ENCODE measurements around the gene LARGE1.
"Not testable (repeated sequence)": the region's sequence is repeated elsewhere in the genome, so short reads cannot be mapped to it uniquely, and the experiment has no call there.

LARGE1 gene

DNA sequence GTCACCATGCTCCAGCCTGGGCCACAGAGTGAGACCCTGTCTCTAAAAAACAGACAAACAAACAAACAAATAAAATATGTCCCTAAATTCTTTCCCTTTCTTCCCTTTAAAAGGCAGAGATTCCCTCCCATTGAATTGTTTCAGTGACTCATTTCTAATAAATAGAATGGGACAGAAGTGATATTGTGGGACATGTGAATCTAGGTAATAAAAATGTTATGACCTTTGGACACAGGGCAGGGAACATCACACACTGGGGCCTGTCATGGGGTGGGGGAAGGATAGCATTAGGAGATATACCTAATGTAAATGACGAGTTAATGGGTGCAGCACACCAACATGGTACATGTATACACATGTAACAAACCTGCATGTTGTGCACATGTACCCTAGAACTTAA, 459.0 kb downstream of the LARGE1 start:
- DNase-seq, result not testable (repeated sequence)

DNA sequence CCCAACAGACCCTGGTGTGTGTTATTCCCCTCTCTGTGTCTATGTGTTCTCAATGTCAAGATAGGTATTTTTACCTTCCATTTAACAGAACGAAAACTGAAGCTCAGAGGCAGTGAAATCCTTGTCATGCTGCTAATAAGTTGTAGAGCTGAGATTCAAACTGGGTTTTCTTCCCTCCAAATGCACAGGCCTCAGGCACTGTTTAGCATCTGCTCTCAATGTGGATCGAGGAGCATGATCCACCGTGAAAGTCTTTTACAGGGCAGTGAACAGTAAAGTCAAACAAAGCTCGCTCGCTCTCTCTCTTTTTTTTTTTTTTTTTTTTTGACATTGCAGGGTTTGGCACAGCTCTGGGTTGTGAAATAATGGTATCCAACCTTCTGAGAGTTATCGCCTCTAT, 461.1 kb downstream of the LARGE1 start:
- no peak for DNase-seq

DNA sequence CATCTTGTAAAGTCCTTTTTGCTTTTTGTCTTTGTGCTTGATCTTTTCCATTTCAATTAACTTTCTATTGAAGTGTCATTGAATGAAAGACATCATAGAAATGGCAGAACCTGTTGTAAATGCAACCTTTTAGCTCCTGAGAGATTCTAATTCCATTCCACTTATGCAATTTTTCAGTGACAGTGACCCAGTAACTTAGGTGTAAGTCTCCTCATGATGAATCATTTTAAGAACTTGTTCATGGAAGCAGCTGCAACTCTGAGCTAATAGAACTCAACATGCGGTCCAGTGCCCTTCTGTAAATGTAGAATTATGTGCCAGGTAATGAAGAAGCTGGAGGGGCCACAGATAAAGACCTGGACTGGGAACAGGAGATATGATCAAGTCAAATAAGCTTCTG, 463.8 kb downstream of the LARGE1 start:
- no peak for DNase-seq

DNA sequence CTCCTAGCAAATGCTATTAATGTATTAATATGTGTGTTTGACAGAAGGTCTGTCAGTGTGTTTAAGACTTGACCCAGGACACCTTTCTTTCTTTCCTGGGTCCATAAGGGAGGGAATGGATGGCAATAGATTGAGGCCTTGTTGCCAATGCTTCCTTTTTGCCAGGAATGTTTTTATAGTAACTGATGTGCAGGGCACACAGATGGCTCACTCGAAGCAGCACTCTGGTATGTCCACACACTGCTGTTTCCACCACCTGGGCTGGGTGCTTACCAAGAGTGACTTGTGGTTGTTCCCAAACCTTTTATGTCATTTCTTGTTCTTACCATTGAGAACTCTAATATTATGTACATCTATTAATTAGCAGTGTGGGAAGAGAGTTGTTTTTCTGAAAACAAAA, 465.2 kb downstream of the LARGE1 start:
- DNase-seq, result no peak

DNA sequence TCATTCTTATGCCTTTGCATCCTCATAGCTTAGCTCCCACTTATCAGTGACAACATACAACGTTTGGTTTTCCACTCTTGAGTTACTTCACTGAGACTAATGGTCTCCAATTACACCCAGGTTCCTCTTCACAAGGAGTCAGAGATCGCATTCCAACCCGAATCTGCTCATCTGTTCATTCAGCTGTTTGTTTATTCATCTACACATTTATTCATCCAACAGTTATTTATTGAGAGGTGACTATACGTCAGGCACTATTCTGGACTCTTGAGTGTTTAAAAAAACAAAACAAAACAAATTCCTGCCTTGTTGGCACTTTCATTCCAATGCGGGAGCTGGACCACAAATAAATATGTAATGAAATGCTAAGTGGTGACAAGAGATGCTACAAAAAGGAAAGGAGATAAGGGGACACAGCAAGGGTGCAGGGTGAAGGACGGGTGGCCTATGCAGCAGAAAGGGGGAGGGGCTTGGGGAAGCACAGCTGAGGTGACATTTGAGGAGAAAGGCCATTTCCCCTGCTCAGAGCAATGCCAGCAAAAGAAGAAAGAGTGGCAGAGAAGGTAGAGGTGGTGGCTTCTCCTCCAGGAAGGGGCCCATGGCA, 468.3 kb downstream of the LARGE1 start:
- no peak for DNase-seq

DNA sequence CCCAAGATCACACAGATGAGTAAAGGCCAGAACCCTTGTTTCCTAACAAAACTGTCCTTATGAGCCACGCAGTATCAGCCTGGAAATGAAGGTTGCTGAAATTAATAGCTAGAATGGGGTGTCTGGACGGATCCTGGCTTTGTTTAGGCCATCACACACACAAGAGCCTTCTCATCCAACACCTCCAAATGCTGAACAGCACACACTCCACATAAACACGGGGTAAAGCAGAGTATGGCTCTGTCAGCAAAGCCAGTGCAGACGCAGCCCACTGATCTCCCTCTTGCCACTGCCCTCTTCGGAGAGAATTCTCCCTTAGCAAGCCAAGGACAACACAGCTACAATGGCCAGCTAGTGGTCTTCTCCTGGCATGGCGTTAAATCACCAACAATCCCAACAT, 469.5 kb downstream of the LARGE1 start:
- DNase-seq, result no peak

DNA sequence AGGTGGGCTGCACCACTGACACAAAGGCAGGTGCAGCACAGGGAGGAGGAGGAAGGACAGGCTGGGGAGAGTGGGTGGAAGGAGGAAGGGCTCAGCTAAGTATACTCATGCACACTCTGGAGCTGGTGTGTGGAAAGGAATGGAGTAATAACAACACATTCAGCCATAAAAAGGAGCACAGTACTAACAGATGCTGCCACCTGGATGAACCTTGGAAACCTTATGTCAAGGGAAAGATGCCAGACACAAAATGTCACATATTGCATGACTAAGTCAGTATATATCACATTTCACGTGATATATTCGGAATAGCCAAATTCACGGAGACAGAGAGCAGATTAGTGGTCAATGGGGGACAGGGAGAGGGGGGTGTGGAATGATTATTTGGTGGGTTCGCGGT, 472.5 kb downstream of the LARGE1 start:
- no peak for DNase-seq

DNA sequence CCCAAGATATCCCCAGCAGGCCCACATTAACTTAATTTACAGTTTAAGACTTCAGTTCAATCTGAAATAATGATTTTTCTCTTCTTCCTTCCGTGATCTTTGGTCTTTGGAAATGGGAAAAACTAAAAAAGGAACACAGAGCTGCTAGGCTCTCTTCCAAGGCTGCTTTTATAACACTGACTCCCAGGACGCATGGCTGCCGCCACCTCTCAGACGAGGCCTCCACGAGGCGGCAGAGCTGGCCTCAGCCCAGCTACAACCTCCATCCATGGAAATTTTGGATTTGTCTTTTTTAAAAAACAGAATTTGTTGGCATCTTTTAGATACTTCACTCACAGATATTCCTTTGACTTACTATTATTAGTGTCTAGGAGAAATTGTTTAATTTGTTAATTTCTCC, 476.6 kb downstream of the LARGE1 start:
- DNase-seq, result no peak

DNA sequence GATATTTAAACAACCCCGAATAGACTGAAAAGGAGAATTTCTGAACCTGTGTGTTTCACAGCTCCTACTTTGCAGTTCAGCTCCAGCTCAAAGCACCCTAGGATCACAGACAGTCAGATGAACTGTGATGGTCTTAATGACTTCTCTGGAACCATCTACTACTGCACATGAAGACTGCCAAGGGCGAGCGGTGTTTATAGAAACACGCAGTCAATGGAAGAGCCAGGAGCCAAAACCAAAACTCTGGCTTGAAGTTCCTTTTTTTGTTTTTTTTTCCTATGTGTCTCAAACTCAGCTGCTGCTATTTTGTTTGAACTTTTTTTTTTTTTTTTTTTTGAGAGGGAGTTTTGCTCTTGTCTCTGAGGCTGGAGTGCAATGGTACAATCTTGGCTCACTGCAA, 479.5 kb downstream of the LARGE1 start:
- no peak for DNase-seq

DNA sequence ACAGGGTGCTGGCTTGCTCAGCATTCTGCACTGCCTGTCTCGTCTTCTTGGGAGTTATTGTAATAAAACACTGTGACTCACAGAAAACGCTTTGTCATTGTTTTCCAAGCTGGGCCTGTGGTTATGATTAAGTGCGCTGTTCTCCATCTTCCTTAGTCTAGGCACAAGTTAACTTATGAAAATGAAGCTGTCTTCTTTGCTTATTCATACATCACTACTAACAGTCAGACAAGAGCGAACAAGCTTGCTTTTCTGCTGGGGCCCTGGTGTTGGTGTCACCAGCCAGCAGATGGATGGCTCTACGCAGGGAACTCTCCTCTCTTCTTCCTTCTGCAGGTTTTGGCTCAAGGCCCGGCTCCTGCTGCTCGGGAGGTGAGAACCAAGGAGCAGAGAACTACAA, 482.0 kb downstream of the LARGE1 start:
- DNase-seq, result no peak

DNA sequence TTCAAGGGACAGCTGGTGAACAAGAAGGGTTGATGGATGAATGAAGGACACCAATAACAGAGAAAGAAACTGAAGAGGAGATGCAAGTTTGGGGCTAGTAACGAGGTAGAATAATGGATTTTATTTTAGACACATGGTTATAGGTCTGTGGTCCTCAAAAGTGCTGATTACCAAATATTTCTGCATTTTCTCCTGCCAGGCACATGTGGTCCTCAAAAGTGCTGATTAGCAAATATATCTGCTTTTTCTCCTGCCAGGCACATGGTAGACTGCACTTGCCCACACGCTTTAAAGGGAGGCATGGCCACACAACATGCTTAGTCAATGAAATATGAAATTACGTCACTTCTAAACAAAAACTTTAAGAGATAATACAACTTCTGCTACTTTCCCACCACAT, 489.0 kb downstream of the LARGE1 start:
- no peak for DNase-seq

DNA sequence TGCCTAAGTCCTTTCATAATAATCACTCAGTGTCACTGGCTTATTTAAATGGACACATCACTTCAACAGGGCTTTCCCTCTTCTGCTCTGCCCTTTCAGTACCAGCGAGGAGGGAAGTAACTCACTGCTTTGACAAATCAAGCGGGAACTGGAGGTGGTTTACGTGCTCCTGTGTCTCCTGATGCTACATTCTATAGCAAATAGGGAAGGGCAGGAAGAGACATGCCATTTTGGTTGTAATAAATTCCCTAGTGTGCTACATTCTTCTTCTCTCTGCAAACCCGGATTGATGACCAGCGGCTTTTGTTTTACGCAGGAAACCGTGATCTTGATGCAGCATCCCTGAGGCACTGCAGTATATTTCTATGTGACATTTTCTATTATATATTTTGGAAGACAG, 491.0 kb downstream of the LARGE1 start:
- no peak for DNase-seq

DNA sequence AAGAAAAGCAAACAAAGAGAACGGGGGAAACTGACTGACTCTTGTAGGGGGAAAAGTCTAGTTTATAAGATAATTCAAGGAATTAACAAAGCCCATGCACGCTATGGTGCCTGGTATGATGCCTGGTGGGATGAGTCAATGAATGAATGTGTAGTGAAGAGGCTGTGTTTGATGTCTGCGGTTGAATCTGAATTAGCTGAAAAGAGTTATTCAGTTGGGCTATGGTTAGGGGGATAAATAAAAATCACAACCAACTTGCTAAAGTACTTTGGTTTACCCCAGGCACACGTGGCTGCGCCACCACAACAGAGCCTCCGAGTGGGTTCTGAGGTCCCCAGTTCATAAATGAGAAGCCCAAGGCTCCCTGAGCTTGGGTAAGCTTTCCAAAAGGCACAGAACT, 492.8 kb downstream of the LARGE1 start:
- DNase-seq, result no peak

DNA sequence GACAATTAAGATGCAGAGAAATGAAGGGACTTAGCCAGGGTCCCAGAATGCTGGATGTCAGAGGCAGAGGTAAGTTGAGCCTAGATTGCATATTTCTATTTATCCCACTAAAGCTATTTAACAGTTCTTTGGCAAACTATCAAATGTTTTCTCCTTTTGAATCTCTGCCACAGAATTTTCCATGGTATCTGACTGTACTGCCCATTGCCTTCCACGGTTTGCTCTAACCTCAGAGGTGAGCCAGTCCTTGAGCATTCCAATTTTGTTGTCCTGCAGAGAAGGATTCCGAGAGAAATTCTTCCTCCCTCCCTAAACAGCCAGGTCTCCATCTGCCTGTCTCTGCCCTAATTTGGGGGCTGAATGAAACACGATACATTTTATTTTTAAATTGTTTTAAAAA, 493.8 kb downstream of the LARGE1 start:
- no peak for DNase-seq

DNA sequence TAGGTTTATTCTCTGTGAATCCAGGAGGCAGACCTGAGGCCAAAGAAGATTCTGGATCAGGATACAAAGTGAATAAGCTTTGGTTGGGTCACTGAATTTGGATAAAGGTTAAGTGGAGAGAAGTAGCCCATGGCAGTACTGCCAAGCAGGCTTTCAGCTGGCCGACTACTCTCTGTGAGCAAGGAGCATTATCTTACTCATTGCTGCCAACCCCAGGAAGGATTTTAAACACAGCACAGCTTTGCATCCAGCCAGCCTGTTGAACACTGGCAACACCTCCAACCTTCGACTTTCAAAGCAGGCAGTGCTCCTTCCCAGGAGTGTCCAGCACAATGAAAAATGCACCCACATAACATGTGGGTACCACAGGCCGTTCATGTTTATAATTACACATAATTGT, 498.4 kb downstream of the LARGE1 start:
- no peak for DNase-seq

DNA sequence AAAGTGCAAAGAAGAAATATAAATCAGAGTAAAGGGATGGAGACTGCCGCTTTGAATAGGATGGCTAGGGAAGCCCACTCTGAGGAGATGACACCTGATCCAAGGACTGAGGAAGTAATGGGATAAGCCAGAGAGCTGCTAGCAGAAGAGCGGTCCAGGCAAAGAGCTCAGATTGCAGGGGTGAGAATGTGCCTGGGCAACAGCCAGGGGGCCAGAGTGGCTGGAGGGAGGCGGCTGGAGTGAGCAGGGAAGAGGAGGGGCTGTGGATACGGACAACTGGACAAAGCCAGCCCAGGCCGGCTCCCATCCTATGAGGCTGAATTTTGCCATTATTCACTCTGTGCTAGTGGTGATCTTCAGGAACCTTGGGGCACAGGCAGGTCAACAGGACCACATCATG, 501.8 kb downstream of the LARGE1 start:
- DNase-seq, result no peak

DNA sequence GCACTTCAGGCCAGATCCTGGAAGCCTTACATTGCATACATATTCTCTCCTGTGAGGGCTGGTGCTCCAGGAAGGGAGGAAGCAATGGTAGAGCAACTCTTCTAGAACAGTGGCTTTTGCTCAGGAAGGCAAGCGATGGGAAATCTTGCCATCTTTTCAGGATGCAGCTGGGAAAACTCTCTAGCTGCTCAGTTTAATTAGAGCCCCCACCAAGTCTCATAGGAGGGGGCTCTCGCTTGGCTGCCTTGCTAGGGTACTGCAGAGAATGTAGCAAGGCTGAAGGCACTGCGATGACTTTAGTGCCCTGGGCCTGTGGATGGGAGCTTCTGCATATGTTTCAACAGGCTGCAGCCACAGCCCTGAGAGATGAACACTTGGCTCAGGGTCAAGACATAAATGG, 504.9 kb downstream of the LARGE1 start:
- DNase-seq, result no peak

DNA sequence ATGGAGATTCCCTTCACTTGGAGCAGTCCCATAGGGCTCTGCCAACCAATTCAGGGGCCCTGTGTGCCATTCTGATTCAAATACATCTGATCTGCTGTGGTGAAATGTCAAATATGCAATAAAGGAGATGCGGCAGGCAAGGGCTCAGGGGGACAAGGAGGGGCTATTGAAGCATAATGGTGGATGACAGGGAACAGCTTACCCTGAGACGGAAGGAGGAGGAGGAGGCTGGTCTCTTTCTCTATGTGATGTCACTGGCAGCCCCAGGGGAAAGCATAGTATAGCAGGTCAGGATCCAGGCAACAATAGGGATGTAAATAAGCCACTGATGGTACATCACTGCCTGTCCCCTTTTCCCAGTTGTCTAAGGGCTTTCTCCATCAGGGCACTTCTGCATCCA, 511.2 kb downstream of the LARGE1 start:
- no peak for DNase-seq

DNA sequence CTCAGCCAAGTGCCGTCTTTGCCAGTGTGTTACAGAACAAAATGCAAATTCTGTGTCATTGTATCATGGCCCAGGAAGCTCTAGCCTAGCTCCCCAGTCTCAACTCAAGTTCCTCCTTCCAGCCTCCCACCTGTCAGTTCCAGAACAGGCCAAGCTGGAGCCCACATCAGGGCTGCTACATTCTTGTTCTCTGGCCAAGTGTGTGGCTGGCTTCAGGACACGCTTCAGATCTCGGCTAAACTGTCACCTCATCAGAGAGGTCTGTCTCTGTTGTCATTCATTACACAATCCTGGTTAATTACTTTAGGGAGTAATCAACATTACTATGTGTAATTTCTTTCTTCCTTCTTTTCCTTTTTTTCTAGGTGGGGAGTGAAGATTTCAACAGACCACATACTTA, 515.1 kb downstream of the LARGE1 start:
- no peak for DNase-seq

DNA sequence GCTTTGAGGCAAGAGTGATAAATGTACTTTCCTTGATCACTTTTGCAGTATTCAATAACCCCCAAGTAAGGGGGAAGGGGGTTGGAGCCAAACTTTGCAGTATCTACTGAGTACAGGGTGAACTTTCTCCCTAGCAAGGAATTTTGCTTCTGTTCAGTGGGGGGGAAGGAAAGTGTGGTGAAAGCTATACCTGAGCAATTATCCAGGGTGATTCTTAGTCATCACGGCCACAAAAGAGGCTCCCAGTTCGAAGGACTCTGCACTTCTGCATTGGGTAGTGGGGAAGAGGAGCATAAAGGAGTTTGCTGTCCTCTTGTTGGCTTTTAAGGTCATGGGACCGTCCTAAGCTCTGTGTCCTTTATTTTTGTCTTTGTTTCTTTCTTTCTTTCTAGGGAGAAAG, 515.6 kb downstream of the LARGE1 start:
- no peak for DNase-seq

DNA sequence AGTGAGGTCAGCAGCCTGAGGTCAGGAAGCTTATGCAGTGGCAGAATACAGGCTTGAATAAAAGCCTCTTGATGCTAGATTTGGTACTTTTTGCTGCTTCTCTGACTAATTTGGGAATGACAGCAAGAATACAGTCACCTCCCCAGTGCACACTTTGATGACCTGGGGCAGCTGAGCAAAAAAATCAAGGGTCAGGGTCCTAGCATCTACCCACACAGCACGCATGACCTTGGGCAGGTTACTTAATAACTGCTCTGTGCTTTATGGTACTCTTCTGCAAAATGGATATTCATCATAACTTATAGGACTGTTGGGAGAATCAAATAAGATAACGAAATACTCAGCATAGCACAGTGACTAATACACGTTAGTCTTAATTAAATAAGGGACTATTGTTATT, 518.0 kb downstream of the LARGE1 start:
- DNase-seq, result no peak

DNA sequence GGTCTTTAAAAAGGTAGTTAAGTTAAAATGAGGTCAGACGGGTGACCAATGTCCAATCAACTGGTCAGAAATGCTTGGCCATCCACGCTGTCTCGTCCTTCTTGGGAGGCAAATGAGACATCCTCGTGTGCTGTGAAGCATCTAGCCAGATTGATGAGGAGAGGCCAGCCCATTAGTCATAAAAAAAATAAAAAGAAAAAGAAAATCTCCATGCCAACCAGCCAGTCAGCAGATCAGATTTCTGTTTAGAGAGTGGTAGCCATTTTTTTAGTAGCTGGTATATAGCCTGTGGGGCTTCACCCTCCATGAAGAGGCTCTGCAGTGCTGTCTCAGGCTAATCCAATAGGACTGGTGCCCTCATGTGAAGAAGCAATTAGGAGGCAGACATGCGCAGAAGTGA, 519.0 kb downstream of the LARGE1 start:
- DNase-seq, result no peak

DNA sequence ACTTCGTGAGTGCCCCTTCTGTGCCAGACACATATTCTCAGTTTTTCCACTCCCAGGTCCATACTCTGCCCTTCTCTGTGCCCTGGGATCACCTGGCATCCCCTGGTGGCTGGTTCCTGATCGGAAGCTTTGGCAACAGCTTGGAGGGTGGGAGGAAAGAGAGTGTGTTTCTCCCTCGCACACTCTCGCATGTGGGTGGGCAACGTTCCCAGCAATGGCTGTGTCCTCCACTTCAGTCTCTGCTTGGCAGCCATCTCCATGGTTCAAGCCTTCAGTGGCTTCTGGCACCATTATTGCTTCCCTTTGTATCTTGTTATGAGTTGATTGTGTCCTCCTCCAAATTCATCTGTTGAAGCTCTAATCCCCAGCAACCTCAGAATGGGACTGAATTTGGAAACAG, 519.4 kb downstream of the LARGE1 start:
- no peak for DNase-seq

DNA sequence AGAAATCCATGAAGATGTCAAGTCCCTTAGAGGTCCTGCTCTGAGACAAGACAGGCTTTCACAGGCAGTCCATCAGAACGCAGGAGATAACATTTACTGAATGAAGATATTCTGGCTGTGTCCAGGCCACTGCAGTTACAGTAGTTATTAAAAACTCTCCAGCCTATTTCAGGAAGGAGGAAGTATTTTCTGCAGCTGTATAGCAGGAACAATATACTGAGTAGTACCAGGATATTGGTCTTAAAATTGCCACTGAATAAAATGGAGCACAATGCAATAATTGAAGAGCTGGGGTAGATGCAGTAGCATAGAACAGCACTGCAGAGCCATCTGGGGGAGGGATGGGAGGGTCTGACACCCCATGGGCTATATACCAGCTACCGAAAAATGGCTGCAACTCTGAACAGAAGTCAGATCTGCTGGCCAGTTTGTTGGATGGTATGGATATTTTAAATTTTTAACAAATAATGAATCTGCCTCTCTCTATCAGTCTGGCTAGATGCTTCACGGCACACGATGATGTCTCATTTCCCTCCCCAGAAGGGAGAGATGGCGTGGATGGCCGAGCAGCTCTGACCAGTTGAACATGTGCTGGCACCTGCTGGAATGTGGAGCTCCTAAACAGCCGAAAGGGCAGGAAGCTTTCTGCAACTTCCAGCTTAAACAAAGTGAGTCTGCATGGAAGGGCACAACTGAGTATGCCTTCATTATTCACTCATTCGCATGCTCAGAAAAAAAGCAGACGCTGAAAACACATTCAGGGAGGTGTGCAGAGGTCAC, 520.0 kb downstream of the LARGE1 start:
- DNase-seq, result no peak

DNA sequence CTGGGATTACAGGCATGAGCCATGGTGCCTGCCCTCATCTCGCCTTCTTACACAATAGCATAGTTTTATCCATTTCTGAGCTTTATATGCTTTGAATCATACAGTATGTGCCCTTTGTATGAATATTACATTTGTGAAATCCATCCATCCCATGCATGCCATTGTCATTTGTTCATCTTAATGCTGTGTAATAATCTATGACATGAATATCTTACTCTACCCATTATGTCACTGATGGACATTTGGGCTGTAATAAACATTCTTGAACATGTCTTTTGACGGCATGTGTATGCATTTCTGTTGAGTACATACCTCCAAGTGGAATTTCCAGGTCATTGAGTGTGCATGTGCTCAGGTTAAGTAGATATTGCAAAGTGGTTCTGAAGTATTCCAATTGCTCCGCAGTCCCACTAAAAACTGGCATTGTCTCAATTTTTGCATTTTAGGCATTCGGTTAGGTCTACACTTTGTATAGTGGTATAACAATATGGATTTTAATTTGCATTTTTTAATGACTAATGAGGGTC, 522.8 kb downstream of the LARGE1 start:
- DNase-seq, result no peak

Data from NCI-H1105 (cell line).